HUDEP-2 (cell line): ENCODE results near the gene ZNF112.
A peak's percentile ranks its signal among the peaks of the same experiment; 100 is the strongest.
"Not testable (repeated sequence)": the region's sequence is repeated elsewhere in the genome, so short reads cannot be mapped to it uniquely, and the experiment has no call there.

Experiments
- DNase-seq, 76 experiments: peaks; one replicate each; lab custom pipeline; 2025; ENCODE audit not compliant: unreplicated experiment in 76 of 76; lab: John Stamatoyannopoulos, UW

Gene ZNF112

DNA sequence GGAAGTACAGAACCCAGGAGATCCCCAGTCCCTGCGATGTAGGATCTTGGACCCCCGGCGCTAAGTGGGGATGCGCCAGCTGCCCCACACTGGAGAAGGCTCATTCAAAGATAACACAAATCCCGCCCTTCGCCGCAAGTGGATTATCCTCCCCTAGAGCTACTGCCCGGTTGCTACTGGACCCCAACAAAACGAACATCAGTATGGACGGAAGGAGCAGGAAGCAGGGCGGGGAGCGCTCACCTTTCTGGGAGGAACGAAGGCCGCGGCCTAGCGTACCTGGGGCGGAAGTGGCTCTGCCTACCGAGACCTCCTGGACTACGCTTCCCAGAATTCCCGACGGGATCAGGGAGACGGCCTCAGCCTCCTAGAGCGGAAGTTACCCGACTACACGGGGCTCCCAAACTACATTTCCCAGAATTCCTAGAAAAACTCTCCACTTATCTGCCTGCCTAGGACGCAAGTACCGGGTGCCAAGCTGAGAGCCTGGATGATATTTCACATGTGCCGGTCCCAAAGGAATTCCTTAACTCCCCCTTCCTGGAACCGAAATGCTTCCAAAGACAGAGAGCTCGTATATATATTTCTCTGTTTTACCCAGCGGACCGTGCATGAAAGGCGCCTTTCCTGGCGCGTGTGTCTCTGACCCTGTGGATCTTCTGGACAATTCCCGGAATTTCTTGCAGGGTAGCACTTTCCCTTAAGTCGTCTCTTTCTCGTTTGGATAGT is at the start of gene ZNF112:
ZNF112 (minus strand) TSS at position 298 of the 729 bp plus-strand sequence. CDS start 16,141 bp downstream, outside the sequence.
- DNase-seq, result peak in 6 of 76 experiments; percentile 10 to 62 (median 40)

DNA sequence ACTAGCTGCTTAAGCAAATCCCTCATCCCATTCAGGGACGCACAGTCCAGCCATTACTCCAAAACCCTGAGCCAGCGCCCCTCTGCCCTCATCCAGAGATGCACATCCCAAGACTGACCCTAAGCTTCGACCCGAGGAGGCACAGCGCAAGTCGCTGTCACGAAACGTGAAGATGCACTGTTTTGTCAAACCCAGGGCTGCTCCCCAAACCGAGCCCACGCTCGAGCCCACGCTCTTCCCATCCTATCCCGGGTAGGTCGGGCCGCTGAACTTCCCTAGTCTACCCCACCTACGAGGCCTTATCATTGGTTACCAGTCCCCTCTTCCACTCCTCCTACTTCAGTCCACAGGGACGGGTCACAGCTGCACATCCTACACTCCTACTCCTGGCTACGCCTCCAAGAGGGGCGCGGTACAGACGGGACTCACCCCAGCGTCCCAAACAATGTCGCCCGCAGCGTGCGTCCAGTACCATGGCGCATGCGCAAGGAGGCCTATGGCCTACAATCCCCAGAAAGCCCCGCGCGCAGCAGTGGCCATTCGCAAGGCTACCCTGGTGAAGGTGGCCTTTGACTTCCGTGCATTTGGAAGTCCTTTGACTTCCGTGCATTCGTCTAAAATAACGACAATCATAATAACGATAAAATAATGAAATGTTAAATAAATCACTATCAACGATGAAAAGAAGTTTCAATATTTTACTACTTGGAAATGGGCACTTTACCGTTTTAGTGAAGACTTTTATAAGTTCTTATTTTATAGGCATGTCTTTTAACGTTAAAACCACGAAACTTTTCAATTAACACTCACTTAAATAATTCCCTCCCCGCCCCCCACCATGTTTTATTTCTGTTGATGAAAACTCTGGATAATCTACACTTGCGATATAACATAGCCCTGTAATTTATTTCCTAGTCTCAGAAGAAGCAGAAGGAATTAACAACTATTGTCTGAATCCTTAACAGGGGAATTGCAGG is 44.9 kb upstream of the ZNF112 start, which contains the start of gene ZNF285:
ZNF285 (minus strand) TSS at position 470 of the 977 bp plus-strand sequence. CDS start 4,395 bp downstream, outside the sequence.
- no peak for DNase-seq

- not testable (repeated sequence) for DNase-seq
Measured at GRCh38 chr19:44389268-44389667, 32.8 kb upstream of the ZNF112 start.

GRCh38 chr19:44374789-44375188 is 18.3 kb upstream of the ZNF112 start:
- DNase-seq, result no peak

DNA sequence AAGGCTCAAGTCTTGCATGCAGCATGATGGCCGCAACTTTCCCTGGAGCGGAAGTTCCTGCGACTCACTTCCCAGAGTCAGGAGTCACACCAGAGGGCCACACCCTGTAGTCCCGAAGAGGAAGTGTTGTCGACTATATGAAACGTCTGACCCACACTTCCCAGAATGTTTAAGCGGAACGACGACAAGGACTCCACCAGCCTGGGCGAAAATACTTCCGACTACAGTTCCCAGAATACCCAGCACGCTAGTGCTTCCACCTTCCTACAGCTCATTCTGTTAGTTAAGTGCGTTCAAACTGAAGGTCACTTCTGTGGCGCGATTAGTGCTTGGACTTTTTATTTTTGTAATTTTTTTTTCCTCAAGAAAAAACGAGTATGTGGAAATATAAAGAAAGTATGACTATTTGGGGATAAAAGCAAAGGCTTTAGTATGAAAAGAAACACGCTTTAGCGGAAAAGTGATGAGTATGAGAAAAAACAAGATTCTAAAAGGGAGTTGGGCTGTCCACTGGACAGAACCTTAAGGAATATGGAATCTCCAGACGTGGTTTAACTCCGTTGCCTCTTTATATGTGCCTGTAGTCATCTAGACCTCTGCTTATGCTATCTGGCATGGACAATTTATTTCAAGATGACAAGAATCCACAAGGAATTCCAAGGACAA is 15.5 kb upstream of the ZNF112 start:
- no peak for DNase-seq

DNA sequence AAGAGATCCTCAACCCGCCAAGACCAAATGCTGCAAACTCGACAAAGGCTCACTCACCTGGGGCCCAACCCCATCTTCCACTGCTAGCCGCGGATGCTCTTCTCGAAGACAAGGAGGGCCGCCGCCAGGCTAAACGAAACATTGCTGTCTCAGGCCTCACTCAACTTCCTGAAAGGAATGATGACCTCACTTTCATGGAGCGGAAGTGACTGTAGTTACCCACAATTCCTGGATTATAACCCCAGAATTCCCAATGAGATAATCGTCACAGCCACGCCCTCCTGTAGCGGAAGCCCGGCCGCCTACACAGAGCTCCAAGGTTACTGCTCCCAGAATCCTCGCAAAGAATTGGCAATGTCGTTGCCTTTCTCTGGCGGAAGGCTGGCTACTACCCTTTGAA is 10.5 kb upstream of the ZNF112 start:
- DNase-seq, result no peak

- no peak for DNase-seq
Measured at GRCh38 chr19:44346556-44346955, 9.9 kb downstream of the ZNF112 start.

DNA sequence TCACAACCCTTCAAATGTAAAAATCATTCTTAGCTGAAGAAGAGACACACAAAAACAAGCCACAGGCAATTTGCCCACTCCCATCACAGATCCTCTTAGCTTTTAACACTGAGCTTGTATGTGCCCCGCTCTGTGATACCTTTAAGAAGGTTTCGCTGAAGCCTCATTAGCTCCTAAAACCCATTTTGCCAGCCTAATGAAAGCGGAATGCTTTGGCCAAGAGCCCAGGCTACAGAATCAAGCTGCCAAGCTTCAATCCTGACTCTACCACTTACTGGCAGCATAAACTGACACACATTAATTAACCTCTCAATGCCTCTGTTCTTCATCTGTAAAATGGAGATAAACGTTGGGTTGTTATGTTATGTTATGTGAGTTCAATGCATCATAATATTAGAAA is 10.5 kb downstream of the ZNF112 start:
- no peak for DNase-seq

- no peak for DNase-seq
Measured at GRCh38 chr19:44344255-44344654, 12.2 kb downstream of the ZNF112 start.

GRCh38 chr19:44341794-44342193 is 14.7 kb downstream of the ZNF112 start:
- no peak for DNase-seq

- not testable (repeated sequence) for DNase-seq
Measured at GRCh38 chr19:44334639-44335038, 21.8 kb downstream of the ZNF112 start.

GRCh38 chr19:44332145-44332544 is 24.3 kb downstream of the ZNF112 start:
- no peak for DNase-seq

GRCh38 chr19:44315883-44316282 is 40.6 kb downstream of the ZNF112 start:
- DNase-seq, result no peak

DNA sequence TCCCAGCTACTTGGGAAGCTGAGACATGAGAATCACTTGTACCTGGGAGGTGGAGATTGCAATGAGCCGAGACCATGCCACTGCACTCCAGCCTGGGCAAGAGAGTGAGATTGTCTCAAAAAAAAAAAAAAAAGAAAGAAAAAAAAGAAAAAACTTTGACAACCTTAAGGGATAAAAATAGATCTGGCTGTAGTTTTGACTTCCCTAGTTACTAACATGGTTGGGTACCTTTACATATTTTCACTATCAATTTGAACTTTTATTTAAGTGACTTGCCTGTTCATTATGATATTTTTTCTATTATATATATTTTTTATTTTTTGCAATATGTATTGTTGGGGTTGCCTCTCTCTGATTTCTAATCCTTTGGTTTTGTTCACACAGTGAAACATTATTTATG is 43.2 kb downstream of the ZNF112 start:
- DNase-seq, result no peak

DNA sequence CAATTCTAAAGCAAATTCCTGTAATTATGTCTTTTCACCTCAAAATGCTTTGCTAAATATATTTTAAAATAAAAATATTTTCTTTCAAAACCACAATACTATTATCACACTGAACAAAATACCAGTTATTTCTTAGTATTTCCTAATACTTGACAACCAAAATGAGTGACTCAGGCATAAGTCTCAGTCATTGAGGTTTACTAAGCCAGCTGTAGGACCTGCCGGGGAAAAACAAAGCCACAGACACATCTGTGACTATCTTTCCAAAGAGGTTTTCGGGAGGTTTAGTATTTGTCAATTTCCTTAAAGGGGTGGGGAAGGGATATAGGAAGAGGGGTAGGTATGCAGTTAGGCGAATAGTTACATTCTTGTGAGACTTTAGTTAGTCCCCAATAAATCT is 48.5 kb downstream of the ZNF112 start:
- DNase-seq, result no peak

DNA sequence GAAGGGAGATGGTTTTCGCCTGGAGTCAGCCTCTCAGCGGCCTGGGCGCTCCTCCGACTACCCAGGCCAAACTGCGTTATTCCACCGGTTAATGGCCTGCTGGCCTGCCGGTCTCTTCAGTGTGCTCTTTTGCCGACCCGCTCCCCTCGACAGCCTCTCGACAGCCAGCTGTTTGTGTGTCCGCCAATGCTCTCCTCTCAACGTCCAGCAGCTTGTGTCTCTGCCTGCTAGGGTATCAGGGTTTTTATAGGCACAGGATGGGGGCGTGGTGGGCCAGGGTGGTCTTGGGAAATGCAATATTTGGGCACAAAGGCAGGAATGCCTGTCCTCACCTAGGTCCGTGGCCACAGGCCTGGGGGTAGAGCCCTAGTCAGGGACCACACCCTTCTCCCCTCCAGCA is 50.2 kb downstream of the ZNF112 start:
- DNase-seq, result no peak

GRCh38 chr19:44305457-44305856 is 51.0 kb downstream of the ZNF112 start:
- DNase-seq, result no peak

DNA sequence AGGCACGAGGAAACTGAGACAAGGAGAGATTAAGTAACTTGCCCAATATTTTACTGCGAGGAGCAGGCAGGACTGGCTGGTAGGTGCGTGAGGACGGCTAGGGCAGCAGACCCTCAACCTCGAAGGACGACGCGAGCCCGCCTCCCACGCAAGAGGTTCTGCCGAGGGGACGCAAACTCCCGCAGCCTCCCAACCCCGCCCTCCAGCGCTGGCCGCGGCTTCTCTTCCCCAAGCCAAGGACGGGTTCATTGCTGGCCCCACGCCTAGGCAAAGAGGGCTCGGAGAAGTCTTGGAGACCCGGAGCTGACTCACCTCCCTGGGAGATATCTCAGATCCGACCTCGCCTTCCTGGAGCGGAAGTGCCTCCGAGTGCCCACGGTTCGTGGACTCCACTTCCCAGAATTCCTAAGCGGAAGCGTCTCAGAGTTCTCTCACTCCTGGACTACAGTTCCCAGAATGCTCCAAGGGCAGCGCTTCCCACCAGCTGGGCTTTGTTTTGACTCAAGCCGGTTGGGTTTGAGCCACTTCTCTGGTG is 51.8 kb downstream of the ZNF112 start, which contains the start of gene ZNF235:
ZNF235 (minus strand) TSS at position 367 of the 535 bp plus-strand sequence. CDS start 1,621 bp downstream, outside the sequence.
- DNase-seq, result peak; percentile 11 to 98 (median 93)

DNA sequence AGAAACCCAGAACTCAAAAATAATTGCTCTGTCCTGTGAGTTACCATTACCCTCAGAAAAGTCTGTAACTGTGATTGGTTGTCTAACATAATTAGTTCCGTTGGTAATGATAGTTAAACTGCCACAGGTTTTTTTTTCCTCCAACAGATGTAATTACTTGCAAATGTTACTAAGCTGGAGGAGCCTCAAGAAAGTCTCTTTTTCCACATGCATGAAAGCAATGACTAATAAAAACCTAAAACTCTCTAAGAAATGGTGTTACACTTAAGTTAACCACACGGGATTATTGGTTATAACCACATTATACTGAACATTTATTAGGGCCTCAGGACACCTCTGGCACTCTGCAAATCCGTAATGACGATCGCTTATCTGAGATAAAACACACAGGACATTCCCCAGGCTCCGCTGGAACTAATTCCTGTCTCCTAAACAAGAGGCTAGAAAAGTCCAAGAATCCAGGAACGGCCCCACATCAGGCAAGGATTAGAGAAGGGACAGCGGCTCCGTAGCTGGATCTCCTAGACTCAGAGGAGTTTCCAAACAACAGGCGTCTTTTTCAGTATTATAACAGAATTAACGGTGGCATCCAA is 52.4 kb downstream of the ZNF112 start:
- DNase-seq, result peak in 11 of 76 experiments; percentile 2 to 50 (median 11)

GRCh38 chr19:44303320-44303719 is 53.2 kb downstream of the ZNF112 start:
- no peak for DNase-seq
